ENCODE results near the gene ZNF777.
"Not testable (repeated sequence)": the region's sequence is repeated elsewhere in the genome, so short reads cannot be mapped to it uniquely, and the experiment has no call there.

Gene ZNF777

GRCh38 chr7:149404825-149405224 lies 56.0 kb downstream of the ZNF777 start:
- no peak for DNase-seq

GRCh38 chr7:149404396-149404795 lies 56.5 kb downstream of the ZNF777 start:
- DNase-seq: no peak

- no peak for DNase-seq
Observed at GRCh38 chr7:149398195-149398820, 62.6 kb downstream of the ZNF777 start.

- no peak for DNase-seq
Observed at GRCh38 chr7:149397470-149398043, 63.3 kb downstream of the ZNF777 start.

GRCh38 chr7:149388550-149389335 lies 72.1 kb downstream of the ZNF777 start:
- not testable (repeated sequence) for DNase-seq

- not testable (repeated sequence) for DNase-seq
Observed at GRCh38 chr7:149386514-149386913, 74.3 kb downstream of the ZNF777 start.

GRCh38 chr7:149385195-149385950 lies 75.5 kb downstream of the ZNF777 start:
- no peak for DNase-seq

All from NCI-H1694 treated with DMSO at 0.1 percent for 48 hours (cell line).